Colon (tissue), 2 donors: ENCODE measurements around the gene ZCCHC8.

ENCODE experiments used
- FAIRE-seq: peaks from 2 replicates; lab custom pipeline; 2012; peaks lifted over from hg19 to GRCh38; lab: Jason Lieb, UNC
- donor health status: control.
- donor health status: control.

Gene ZCCHC8

GRCh38 chr12:122427403-122427802 is 73.3 kb downstream of the ZCCHC8 start:
- no peak for FAIRE-seq

- FAIRE-seq: no peak
Observed at GRCh38 chr12:122423258-122424165, 77.2 kb downstream of the ZCCHC8 start.

GRCh38 chr12:122422730-122423257 is 77.9 kb downstream of the ZCCHC8 start:
- FAIRE-seq: no peak

GRCh38 chr12:122421821-122422729 is 78.7 kb downstream of the ZCCHC8 start, which contains the start of gene CLIP1:
Gene CLIP1 (minus strand): TSS chr12:122422669. CDS start chr12:122380452, 42,217 bp downstream.
- FAIRE-seq: no peak
